Stimulated activated naive CD8-positive, alpha-beta T cell treated with anti-CD3 and anti-CD28 coated beads, Interleukin-15, amount 100 ng/mL, for 72 hours (primary cell): ENCODE measurements around the gene GIPC1.

Experiments used
- ATAC-seq: fragments of 150-1000 bp; cut with Tn5 transposase; 2 replicates; pipeline ENCODE4 v1.10.0; 2021; ENCODE audit warnings: mild to moderate bottlenecking, moderate library complexity
- DNase-seq, 2 donors: peaks; one replicate each; pipeline ENCODE4 v3.0.0; 2021 to 2022
- H3K27ac Mint-ChIP-seq, 2 donors: one replicate each; pipeline ENCODE4 v1.8.0; 2022; ENCODE audit warnings: mild to moderate bottlenecking in 2 of 2, mixed read lengths in 2 of 2, moderate library complexity in 2 of 2
- H3K27me3 Mint-ChIP-seq: one replicate; pipeline ENCODE4 v1.8.0; 2022; ENCODE audit warnings: mixed read lengths
- H3K4me1 Mint-ChIP-seq: one replicate; pipeline ENCODE4 v1.8.0; 2022; ENCODE audit warnings: mild to moderate bottlenecking, mixed read lengths
- H3K4me3 Mint-ChIP-seq, 2 donors: one replicate each; pipeline ENCODE4 v1.8.0; 2022; ENCODE audit warnings: mild to moderate bottlenecking in 2 of 2, mixed read lengths in 2 of 2, moderate library complexity in 1 of 2
- H3K9me3 Mint-ChIP-seq, 2 donors: one replicate each; pipeline ENCODE4 v1.8.0; 2022; ENCODE audit warnings: mixed read lengths in 2 of 2

The GIPC1 gene

DNA sequence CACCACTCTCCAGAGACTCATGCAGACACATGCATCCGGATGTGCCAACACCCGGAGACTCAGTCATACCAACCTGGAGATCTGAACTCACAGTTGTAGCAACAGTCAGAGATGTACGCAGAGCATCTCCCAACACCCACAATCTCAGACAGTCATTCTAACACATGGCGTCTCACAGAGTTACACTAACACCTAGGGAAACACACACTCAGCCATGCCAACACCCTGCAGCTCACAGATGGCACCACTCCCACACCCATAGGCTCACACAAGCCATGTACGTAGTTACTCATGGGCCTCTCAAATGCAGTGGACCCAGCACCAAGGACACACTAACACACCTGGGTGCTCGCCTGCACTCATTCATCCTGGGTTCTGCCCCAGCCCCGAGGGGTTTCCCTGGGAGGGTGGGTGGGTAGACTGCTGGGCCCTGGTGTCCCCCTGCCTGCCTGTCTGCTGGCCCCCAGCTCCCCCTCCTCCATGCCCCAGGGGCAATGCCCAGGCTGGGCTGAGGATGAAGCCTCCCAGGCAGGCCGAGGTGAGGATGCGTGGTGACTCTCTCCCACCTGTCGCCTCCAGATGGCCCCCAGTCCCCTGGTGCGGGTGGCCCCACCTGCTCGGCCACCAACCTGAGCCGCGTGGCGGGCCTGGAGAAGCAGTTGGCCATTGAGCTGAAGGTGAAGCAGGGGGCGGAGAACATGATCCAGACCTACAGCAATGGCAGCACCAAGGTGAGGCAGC lies 52.9 kb downstream of the GIPC1 start:
- no peak for ATAC-seq
- H3K4me1 Mint-ChIP-seq = peaks cover 46% of the 10 kb centered on the region
- no peaks in the 10 kb centered on the region for H3K27me3 Mint-ChIP-seq
- H3K9me3 Mint-ChIP-seq = no peaks in the 10 kb centered on the region
- H3K27ac Mint-ChIP-seq = peak overlapping the region in 1 of 2 donors; percentile 59
- no peak for DNase-seq
- no peak overlapping the region for H3K4me3 Mint-ChIP-seq

DNA sequence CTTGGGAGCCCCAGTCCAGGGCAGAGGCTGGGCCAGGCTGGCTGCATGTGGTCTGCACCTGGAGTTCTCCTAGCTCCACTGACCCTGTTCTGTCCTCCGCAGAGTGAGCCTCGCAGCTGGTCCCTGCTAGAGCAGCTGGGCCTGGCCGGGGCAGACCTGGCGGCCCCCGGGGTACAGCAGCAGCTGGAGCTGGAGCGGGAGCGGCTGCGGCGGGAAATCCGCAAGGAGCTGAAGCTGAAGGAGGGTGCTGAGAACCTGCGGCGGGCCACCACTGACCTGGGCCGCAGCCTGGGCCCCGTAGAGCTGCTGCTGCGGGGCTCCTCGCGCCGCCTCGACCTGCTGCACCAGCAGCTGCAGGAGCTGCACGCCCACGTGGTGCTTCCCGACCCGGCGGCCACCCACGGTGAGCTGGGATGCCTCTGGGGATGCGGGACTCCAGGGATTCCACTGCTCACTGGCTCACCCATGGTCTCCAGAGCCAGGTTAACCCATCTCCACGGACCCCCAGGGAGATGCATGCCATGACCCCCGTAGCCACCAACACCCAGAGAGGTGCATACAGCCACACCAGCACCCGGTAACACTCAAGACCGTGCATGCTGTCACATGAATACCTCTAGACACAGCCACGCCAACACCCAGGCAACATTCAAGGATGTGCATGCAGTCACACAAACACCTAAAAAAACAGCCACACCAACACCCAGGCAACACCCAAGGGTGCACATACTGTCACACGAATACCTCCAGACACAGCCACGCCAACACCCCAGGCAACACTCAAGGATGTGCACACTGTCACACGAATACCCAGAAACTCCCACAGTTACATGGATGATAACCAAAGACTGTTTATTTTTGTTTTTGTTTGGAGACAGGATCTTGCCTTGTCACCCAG lies 54.6 kb downstream of the GIPC1 start:
- peaks cover 59% of the 10 kb centered on the region for H3K4me1 Mint-ChIP-seq
- peak overlapping the region; percentile 97 to 99 for H3K4me3 Mint-ChIP-seq
- H3K27me3 Mint-ChIP-seq = no peaks in the 10 kb centered on the region
- no peak for DNase-seq
- H3K27ac Mint-ChIP-seq = peak overlapping the region in 1 of 2 donors; percentile 52
- H3K9me3 Mint-ChIP-seq = no peaks in the 10 kb centered on the region
- ATAC-seq = no peak

DNA sequence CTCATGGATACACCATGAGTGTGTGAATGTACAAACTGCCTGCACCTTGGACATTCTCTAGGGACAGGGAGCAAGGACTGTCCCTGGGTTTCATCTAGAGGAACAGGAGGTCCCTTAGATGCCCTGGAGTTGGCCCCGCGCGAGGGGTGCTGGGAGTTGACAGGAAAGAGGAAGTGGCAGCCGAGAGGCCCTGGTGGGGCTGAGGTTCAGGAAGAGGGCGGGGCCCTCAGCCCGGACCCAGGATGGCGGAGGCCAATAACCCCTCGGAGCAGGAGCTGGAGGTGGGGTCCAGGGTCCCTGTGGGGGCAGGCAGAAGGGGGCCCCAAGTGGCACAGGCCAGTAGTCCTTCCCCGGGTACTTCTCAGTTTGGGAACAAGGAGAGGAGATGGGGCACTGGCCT lies 55.9 kb downstream of the GIPC1 start:
- H3K9me3 Mint-ChIP-seq = no peaks in the 10 kb centered on the region
- no peaks in the 10 kb centered on the region for H3K27me3 Mint-ChIP-seq
- H3K4me3 Mint-ChIP-seq = peak overlapping the region; percentile 97 to 99
- DNase-seq (peak; percentile 60 to 78), ATAC-seq (peak; percentile 98)
- H3K27ac Mint-ChIP-seq = peak overlapping the region; percentile 97 to 99
- peaks cover 71% of the 10 kb centered on the region for H3K4me1 Mint-ChIP-seq

DNA sequence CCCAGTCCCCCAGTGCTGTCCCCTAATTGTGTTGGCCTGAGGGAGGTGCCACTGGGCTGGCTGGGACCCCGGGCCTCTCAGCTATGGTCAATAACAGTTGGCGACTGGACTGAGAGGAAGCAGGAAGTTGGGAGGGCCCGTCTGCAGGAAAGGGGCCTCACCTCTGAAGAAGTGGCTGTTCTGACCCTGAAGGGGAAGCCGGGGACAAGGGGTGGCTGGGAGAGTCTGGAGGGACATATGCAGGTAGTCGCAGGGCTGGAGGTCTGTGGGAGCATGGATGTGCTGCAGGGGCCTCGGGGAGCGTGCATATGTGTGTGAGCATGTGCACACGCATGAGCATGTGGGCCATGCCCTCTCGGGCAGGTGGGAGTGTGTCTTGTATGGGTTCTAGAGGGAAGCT lies 56.9 kb downstream of the GIPC1 start:
- H3K9me3 Mint-ChIP-seq = no peaks in the 10 kb centered on the region
- peak overlapping the region; percentile 97 to 99 for H3K4me3 Mint-ChIP-seq
- H3K4me1 Mint-ChIP-seq = peaks cover 79% of the 10 kb centered on the region
- ATAC-seq = no peak
- no peaks in the 10 kb centered on the region for H3K27me3 Mint-ChIP-seq
- peak overlapping the region in 1 of 2 donors; percentile 19 for H3K27ac Mint-ChIP-seq
- no peak for DNase-seq

DNA sequence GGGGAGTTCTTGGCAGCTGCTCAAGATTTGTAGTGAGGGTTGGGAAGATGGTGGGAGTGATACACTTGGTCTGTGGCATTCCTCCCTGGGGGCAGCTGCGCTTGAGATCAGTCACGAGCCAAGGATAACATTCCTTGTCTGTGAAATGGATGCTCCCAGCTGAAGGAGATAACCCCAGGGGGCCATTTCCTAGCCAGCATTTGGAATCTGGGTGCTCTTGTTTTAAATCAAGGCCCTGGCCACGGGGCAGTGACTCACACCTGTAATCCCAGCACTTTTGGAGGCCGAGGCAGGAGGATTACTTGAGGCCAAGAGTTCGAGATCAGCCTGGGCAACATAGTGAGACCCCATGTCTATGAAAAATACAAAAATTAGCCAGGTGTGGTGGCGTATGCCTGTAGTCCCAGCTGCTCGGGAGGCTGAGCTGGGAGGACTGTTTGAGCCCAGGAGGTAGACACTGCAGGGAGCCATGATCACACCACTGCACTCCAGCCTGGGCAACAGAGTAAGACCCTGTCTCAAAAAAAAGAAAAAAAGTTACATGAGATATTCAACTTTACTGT lies 58.3 kb downstream of the GIPC1 start:
- no peak for ATAC-seq
- Mint-ChIP-seq H3K4me1 (peaks cover 78% of the 10 kb centered on the region), H3K27me3 (no peaks in the 10 kb centered on the region), H3K4me3 (no peak overlapping the region), H3K9me3 (no peaks in the 10 kb centered on the region), H3K27ac (no peak overlapping the region)
- DNase-seq = no peak

DNA sequence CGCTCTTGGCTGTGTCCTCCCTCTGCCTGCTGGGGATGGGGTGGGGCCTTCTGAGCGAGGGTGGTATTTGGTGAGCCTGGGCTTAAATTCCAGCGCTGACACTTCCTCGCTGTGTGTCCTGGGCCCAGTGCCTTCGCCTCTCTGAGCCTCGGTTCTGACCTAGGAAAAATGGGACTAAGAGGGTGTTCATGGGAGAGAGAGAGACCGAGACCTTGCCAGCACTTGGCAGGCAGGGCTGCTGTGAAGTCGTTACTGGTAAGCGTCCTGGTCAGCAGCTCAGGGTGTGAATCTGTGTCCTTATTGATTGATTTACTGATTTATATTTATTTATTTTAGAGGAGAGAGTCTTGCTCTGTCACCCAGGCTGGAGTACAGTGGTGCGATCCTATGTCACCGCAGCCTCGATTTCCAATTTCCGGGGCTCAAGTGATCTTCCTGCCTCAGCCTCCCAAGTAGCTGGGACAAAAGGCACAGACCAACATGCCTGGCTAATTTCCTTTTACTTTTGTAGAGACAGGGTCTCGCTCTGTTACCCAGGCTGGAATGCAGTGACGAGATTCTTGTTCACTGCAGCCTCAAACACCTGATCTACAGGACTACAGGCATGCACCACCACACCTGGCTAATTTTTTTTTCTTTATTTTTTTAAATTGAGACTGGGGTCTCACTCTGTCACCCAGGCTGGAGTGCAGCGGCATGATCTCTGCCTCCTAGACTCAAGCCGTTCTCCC lies 60.4 kb downstream of the GIPC1 start:
- Mint-ChIP-seq H3K27ac (peak overlapping the region in 1 of 2 donors; percentile 63), H3K4me3 (peak overlapping the region; percentile 77 to 86), H3K9me3 (no peaks in the 10 kb centered on the region), H3K27me3 (no peaks in the 10 kb centered on the region), H3K4me1 (peaks cover 83% of the 10 kb centered on the region)
- no peak for ATAC-seq
- no peak for DNase-seq

DNA sequence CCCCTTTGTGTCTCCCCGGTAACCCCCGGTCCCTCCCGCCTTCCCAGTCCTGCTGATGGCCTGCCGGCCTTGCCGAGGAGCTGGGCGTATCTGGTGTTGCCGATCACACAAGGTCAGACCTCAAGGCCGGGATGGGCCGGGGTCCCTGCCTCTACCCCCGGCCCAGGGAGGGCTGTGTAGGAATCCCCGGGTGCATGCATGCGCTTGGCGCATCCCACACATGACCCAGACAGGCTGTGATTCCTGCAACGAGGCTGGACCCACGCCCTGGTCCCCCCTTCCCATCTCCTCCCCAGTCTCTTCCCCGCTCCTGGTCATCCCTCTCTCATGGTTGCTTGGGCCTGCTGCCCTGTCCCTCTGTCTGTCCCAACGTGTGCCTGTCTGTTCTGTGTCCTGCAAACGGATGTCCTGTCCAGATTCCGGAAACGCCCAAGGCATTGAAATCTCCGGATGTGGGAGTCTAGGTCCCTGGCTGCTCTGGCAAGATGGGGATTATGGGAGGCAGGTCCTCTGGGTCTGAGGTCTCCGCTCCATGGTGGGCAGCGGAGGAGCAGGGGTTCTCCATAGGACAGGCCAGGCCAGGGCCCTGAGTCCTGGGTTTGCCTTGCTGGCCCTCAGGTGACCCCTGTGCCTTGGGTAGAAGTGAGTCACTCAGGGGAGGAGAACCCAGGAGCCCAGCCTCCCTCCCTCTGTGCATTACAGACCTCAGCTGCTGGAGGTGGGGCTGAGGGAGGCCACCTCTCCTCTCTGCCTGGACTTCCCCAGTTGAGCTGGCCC lies 61.2 kb downstream of the GIPC1 start:
- peaks cover 77% of the 10 kb centered on the region for H3K4me1 Mint-ChIP-seq
- no peaks in the 10 kb centered on the region for H3K27me3 Mint-ChIP-seq
- DNase-seq (peak; percentile 43 to 61), ATAC-seq (peak; percentile 83)
- H3K9me3 Mint-ChIP-seq = no peaks in the 10 kb centered on the region
- H3K4me3 Mint-ChIP-seq = peak overlapping the region; percentile 77 to 86
- H3K27ac Mint-ChIP-seq = peak overlapping the region; percentile 44 to 63

DNA sequence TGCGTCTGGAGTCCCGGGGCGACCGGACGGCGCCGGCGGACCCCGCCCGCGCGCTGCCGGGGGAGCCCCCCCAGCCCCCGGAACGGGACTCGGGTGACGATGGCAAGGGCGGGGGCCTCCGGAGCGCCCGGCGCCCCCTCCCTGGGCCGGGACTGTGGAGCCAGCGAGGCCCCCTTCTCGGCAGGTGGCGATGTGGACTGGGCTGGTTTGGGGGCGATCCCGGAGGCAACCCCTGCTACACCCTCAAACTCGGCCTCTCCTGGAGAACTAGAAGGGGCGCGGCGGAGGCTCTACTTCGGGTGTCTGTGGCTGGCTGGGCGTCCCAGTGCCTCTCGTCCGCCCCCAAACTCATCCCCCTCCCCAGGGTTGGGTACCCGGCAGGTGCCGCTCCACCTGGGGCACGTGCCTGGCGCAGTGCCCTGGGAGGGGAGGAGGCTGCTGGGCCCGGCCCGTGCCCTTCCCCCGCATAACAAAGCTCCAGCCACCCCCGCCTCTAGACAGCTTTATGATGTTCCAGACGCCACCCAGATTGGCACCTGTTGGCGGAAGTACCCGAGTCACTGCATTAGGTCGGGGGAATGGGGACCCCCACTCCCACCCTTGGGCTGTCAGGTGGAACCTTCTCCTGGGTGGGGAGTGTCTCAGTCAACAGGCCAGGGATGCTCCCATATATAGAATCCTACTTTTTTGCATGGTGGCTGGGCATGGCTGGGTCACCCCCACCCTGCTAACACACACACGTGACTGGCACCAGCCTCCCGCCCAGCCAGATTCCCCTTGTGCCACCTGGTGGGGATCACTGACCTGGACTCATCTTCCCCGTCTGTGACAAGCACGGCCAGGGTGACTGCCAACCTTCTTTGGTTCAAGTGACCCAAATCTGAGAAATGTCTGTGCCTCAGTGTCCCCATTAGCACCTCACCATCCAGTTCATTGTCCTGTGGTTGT lies 62.1 kb downstream of the GIPC1 start:
- DNase-seq (peak; percentile 37), ATAC-seq (peak; percentile 56)
- Mint-ChIP-seq H3K27me3 (no peaks in the 10 kb centered on the region), H3K4me3 (peak overlapping the region; percentile 77 to 86), H3K27ac (peak overlapping the region; percentile 57 to 83), H3K9me3 (no peaks in the 10 kb centered on the region), H3K4me1 (peaks cover 68% of the 10 kb centered on the region)

DNA sequence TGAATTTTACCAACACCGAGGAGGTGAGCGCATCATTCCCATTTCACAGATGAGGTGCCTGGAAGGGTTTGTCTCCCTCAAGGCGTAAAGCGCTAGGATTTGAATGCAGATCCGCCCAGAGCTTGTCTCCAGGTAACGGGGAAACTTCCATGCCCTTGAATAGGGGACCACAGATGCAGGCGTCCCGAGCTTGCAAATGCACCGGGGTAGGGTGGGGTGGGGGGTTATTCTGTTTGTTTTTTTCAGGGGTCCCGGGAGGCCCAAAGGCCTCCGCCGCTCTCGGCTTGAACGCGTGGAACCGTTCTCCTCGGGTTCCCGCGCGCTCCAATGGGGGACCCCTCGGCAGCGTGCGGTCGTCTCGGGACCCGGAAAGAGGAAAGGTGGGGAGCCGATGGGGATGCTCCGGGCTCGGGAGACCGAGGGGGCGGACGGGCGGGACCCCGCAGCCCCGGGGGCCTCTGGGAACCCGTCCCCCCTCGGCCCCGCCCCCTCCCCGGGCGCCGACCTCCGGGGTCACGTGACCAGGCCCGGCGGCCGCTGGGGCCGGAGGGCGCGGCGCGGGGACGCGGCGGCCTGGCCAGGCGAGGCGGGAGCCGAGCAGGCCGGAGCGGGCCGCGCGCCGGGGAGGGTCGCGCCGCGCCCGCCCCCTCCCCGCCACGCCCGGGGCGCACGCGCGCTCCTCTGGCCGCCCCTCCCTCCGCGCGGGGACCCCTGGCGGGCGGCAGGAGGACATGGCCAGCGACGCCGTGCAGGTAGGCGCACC lies 63.0 kb downstream of the GIPC1 start, which contains the start of gene PKN1:
TSS of gene PKN1 (plus strand) at position 516 of the 763 bp plus-strand sequence. CDS start at position 732, 216 bp downstream.
- H3K4me1 Mint-ChIP-seq = peaks cover 59% of the 10 kb centered on the region
- ATAC-seq (peak; percentile 47), DNase-seq (peak; percentile 63 to 64)
- H3K4me3 Mint-ChIP-seq = peak within 1 kb of the TSS; percentile 86 to 93
- no peaks in the 10 kb centered on the region for H3K9me3 Mint-ChIP-seq
- no peaks in the 10 kb centered on the region for H3K27me3 Mint-ChIP-seq
- H3K27ac Mint-ChIP-seq = peak within 1 kb of the TSS; percentile 83 to 89

DNA sequence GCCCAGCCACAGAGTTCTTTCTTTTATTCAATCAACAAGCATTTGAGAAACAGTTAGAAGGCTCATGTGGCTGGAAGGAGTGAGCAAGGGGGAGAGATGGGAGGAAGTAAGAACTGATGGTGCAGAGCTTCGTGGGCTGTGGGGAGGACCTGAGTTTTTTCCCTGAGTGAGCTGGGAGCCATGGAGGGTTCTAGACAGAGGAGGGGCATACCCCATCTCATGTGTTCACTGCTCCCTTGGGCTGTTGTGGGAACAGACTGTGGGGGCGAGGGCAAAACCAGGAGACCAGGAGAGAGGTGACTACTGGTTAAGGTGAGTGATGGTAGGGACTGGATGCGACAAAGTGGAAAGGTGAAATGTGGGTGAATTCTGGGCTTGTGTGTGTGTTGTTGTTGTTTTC lies 65.2 kb downstream of the GIPC1 start:
- ATAC-seq (no peak), DNase-seq (no peak)
- Mint-ChIP-seq H3K27me3 (no peaks in the 10 kb centered on the region), H3K27ac (no peak overlapping the region), H3K4me1 (peaks cover 36% of the 10 kb centered on the region), H3K4me3 (no peak overlapping the region), H3K9me3 (no peaks in the 10 kb centered on the region)

DNA sequence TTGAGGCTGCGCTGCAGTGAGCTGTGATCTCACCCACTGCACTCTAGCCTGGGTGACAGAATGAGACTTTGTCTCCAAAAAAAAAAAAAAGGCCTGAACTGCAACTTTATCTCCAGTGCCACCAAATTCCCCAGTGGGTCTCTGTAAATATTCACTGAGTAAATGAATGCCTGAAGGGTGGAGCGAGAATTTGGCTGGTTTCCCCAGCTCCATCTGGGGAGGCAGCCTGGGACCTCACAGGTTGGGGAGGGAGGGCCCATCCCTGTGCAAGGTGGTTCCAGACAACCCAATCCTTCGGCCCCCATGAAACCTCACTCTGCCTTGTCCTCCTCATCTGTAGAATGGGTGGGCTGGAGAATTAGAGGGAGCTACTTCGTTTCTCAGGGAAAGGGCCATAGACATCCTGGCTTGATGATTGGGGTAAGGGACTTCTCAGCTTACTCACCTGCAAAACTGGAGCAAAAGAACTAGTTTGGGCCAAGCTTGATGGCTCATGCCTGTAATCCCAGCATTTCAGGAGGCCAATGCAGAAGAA lies 67.0 kb downstream of the GIPC1 start:
- Mint-ChIP-seq H3K4me3 (no peak overlapping the region), H3K4me1 (peaks cover 19% of the 10 kb centered on the region), H3K27me3 (no peaks in the 10 kb centered on the region), H3K27ac (no peak overlapping the region), H3K9me3 (no peaks in the 10 kb centered on the region)
- ATAC-seq (no peak), DNase-seq (no peak)
